HG03097 (cell line): Measurements from ENCODE around the gene MAP4K2.
A peak's percentile ranks its signal among the peaks of the same experiment; 100 is the strongest.

Experiments used
- ATAC-seq: cut with Tn5 transposase; IDR thresholded peaks from one replicate; pipeline ENCODE4 v1.9.1; 2021; ENCODE audit not compliant: unreplicated experiment, low FRiP score

The MAP4K2 gene

DNA sequence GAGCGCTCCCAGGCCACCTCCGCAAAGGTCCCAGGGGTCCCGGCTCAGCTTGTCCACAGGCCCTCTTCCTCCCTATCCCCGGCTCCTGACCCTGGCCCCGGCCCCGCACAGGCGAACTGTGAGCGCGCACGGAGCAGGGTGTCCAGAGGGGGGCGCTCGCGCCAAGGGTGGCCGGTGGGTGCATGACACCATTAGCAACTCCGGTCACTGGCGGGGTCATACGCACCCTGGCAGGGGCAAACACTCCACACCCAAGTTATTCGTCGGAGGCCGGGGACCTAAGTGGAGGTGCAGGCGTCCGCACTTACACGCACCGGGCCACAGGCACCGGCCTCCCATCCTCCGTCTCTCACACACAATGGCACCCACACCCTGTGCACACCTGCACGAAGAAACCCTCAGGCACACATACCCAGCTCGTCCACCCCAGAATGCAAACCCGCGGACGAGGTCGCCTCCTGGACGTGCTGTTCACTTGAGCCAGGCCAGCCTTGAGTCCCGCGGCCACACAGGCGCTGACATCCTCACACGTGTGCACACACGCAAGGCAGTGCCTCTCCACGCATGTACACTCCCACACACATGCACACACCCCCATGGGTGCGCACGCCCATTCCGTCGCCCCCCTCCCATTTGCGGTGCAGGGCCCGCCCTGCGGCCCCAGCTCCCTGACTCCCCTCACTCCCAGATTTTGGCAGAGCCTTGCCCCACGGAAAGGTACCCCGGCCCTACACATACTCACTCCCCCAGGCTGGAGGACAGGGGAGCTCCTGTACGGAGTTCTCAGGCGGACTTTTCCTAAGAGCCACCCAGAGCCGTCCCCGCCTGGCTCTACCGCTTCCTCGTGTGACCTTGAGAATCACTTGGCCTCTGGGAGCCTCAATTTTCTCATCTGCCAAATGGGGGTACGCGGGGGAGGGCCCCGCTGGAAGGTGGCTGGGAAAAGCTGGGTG is 59.1 kb downstream of the MAP4K2 start, which contains the start of gene RASGRP2:
TSS of gene RASGRP2 (minus strand) at position 552 of the 953 bp plus-strand sequence. CDS start 1,276 bp downstream, outside the sequence.
- no peak for ATAC-seq

DNA sequence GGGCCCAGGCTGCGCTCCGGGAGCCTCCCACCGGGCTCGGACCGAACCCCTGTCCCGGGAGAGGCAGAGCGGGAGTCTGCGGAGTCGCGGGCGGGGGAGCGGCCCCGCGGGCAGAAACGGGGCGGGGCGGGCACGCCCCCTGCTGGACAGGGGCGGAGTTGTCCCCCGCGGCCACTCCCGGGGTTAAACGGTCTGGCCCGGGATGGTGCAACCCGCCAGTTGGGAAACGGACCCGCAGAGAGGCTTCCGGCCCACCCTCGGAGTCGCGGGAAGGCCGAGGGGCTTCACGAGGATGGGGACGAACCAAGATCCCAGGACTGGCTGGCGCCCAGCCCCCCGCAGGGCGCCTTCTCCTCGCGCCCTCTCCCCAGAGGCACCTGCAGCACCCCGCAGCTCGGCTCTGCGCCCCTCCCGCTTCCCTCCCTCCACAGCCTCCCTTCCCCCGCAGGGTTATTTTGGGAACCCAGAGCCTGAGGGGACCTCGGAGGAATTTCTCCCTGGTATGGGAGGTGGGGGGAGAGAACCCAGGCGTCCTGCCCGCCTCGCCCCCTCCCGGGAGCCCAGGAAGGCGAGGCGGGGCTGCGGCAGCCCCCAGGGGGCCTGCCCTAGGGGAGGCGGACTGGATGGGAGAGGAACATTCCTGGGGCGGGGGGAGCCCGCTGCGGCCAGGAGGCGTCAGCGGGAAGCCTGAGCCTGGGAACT is 60.0 kb downstream of the MAP4K2 start:
- ATAC-seq, result peak; percentile 33

DNA sequence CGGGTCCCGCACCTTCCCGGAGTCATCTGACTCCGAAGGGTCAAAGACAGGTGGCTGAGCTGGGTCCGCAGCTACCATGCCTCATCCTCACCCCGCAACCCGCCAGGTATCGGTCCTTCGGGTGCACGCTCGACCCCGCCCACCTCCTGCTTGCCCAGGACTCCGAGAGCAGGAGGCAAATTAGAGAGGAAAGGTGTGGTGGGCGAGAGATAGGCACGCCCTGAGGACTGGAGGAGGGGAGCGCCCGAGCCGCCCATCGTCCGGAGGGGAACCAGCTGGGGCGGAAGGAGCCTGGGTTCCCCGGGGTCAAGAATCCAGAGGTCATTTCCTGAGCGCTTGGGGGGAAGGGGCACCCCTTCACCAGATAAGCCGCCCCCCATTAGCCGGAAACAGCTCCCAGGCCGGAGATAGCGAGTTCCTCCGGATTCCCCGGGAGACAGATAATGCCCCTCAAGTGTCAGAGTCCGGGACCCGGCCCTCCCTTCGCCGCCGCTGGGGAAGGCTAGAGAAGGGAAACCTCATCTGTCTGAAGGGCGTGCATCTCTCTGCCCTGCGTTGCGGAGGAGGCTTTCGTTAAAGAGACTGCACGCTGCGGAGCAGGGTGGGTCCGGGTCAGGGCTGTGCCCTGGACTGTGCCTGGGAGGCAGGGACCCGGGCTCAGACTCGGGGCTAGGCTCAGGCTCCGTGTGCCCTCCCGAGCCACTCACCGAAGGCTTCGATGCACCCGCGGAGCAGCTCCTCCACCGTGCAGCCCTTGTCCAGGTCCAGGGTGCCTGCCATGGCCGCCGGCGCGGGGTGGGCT is 60.7 kb downstream of the MAP4K2 start:
- no peak for ATAC-seq

DNA sequence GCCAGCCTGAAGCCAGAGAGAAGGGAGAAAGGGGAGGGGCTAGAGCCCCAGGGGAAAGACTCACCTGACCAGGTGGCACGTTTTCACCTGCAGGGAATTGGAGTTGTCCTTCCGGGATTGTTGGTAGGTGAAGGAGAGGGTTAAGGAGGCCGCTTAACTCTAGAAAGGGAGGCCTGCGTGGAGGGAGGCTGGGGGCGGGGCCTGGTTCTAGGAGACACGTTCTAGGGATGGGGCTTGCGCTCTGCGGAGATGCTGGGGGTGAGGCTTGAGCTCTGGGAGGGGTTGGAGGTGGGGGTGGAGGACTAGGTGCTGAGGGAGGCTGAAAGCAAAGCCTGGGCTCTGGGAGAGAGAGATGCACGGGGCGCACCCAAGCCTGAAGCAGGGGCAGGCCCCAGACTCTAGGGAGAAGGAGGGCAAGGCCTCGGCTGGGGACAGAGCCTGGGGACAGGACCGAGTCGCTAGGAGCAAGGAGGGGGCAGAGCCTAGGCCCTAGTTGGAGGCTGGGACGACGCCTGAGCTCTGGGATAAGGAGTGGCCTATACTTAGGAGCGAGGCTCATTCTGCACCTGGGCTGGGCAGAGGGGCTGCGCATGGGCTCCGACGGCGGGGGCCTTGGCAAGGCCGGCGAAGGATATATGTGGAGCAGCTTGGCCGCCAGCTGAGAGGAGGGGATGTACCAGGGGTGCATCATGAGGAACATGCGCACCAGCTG is 61.5 kb downstream of the MAP4K2 start:
- no peak for ATAC-seq

DNA sequence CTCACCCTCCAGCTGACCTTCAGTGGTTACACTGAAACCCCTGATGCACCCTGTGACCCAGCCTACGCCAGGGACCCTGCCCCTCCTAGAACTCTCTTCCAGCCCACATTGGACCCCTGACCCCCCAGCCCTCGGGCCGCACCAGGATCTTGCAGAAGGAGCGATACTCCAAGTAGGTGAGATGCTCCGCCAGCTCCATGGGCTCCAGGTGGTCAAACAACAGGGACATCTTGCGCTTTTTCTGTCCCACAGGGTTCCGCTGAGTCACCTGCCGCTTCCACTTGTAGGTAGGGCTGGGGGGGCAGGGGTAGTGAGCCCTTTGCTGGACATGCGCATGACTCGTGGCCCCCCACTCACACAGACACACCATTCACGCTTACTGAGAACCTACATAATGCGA is 63.1 kb downstream of the MAP4K2 start:
- ATAC-seq, result no peak

DNA sequence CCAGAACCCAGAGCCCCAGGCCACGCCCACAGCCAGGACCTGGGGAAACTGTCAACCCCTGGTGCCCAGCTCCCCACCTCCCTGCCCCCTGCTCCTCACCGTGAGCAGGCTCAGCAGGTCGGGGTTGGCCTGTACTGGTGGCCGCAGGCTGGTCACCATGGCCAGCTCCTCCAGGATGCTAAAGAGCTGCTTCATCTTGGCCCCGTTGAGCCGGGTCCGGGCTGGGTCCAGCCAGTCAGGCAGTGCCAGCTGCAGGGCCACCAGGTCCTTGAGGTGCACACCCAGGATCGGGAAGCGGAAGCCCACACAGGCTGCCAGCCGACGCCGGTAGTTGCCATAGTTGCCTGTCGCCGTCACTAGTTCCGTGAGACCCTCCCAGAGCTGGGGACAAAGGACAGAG is 66.4 kb downstream of the MAP4K2 start:
- no peak for ATAC-seq

DNA sequence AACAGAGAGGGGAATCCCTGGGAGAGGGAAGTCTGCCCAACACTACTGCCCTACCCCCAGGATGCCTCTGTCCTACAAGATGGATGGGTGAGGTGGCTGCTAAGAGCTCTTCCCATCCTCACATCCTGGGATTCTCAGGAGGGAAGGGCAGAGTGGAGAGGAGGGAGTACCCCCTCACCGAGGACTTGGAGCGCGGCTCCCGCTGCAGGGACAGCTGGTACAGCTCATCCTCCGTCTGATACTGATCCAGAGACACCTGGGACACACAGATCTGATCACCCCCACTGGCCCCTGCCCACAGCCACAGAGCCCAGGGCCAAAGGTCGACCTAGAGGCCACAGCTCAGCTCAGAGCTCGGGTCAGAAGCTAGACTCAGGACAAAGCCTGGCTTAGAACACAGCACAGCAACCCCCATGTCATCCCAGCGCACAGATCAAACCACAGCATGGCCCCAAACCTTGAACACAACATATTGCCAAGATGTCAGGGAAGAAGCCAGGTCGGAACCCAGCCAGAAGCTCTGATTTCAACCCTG is 67.2 kb downstream of the MAP4K2 start:
- no peak for ATAC-seq
